CD4-positive, alpha-beta T cell treated with Interferon gamma for 1 hour (primary cell): Measurements from ENCODE around the gene AKR7A3.
A peak's percentile ranks its signal among the peaks of the same experiment; 100 is the strongest.
"Not testable (repeated sequence)": the region's sequence is repeated elsewhere in the genome, so short reads cannot be mapped to it uniquely, and the experiment has no call there.

ENCODE experiments used
- DNase-seq: peaks from one replicate; pipeline ENCODE4 v3.0.0-alpha.2; 2020

Gene AKR7A3

GRCh38 chr1:19317126-19317910 is 28.7 kb upstream of the AKR7A3 start:
- no peak for DNase-seq

GRCh38 chr1:19315378-19316198 is 27.0 kb upstream of the AKR7A3 start:
- DNase-seq = peak; percentile 52

- DNase-seq = no peak
Observed at GRCh38 chr1:19313961-19314882, 25.7 kb upstream of the AKR7A3 start.

GRCh38 chr1:19313636-19313959 is 25.0 kb upstream of the AKR7A3 start:
- no peak for DNase-seq

GRCh38 chr1:19312782-19313635 is 24.4 kb upstream of the AKR7A3 start:
- no peak for DNase-seq

DNA sequence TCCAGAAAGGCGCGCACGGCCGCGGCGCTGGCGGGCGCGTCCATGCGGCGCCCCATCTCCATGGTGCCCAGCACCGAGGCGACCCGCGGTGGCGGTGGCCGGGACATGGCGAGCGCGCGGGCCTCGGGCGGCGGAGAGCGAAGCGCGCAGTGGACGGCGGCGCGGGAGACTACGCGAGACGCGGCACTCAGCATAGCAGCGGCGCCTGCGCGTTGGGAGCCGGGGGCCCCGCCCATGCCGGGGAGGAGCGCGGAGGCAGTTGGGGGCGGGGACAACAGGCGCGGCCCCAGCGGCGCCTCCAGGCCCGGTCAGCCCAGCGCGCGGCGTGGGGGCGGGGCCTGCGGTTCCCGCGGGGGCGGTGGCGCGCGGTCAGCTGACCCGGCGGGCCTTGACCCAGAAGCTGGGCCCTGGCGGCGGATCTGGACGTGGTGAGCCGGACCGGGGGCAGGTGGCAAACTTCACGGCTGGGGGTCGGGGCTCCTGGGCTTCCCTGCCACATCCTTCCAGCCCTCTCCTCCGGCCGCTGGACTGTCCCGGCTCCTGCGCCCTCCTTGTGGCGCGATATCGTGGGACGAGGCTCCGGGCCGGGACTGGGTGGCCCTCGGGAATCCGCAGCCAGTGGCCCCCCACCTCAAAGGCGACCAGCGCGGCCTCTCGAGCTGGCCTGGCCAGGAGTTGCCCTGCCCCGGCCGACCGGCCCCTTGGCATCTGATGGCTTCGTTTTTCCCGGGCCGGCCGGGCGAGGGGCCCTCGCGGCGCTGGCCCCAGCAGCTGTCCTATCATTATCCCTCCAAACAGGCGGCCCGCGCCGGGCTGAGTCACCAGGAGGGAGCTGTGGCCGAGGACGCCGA is 23.6 kb upstream of the AKR7A3 start, which contains the start of the genes AKR7A2 and SLC66A1:
Gene AKR7A2, minus strand, starts transcription at position 214 of the 851 bp plus-strand sequence. Its CDS starts 20 bp downstream, at position 194.
Gene SLC66A1, plus strand, starts transcription at position 396 of the 851 bp plus-strand sequence. CDS start 5,352 bp downstream, outside the sequence.
- peak; percentile 87 for DNase-seq

- no peak for DNase-seq
Observed at GRCh38 chr1:19311503-19311930, 22.9 kb upstream of the AKR7A3 start.

- no peak for DNase-seq
Observed at GRCh38 chr1:19310720-19311502, 22.3 kb upstream of the AKR7A3 start.

GRCh38 chr1:19310061-19310460 is 21.5 kb upstream of the AKR7A3 start:
- DNase-seq = no peak

- DNase-seq = no peak
Observed at GRCh38 chr1:19309123-19309813, 20.7 kb upstream of the AKR7A3 start.

DNA sequence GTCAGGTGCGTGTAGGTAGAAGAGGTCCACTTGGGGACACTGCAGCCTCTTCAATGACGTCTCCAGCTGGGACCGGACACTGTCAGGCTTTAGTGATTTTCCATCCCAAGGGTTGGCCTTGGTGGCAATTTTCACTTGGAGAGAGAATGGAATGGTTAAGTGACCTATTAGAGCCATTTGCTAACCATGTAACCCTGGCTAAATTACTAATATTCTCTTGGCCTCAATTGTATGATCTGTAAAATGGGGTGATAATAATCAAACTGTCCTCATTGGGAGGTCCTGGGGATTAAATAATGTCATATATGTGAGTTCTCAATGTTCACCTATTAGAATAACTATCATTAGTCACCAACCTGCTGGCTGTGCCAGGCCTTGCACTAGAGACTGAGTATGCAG is 19.9 kb upstream of the AKR7A3 start:
- DNase-seq = no peak

- no peak for DNase-seq
Observed at GRCh38 chr1:19307794-19308508, 19.4 kb upstream of the AKR7A3 start.

- no peak for DNase-seq
Observed at GRCh38 chr1:19306941-19307340, 18.4 kb upstream of the AKR7A3 start.

GRCh38 chr1:19305880-19306279 is 17.3 kb upstream of the AKR7A3 start:
- DNase-seq = no peak

- DNase-seq = not testable (repeated sequence)
Observed at GRCh38 chr1:19304081-19304480, 15.5 kb upstream of the AKR7A3 start.

DNA sequence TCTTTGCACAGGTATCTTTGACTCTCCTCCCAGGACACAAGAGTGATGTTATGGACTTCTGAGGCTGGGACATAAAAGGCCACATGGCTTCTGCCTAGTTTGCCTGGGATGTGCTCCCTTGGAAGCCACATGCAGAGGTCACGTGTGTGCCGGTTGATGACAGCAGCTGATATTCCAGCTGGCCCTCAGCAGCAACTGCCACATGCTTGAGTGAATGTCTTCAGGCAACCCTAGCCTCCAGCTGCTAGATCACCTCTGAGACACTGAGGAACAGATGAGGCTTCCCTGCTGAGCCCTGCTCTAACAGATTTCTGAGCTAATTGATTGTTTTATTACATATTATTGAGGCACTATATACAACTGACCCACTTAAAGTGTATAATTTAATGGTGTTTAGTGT is 11.6 kb upstream of the AKR7A3 start:
- no peak for DNase-seq

GRCh38 chr1:19294638-19295037 is 6.1 kb upstream of the AKR7A3 start:
- no peak for DNase-seq

GRCh38 chr1:19289244-19289643 is 674 bp upstream of the AKR7A3 start:
- DNase-seq = no peak
